GM12891 (cell line): ENCODE results near the gene ATP2B2.

ENCODE experiments used
- DNase-seq: peaks from one replicate; pipeline ENCODE4 v3.0.0; 2011; ENCODE audit warnings: low spot score; ENCODE audit not compliant: insufficient read length
- FAIRE-seq: peaks from 2 replicates; lab custom pipeline; 2011; peaks lifted over from hg19 to GRCh38; lab: Jason Lieb, UNC
- PAX5 ChIP-seq: IDR thresholded peaks from 2 replicates; pipeline ENCODE4 v1.6.1; 2011; ENCODE audit warnings: low read length, moderate library complexity, mild to moderate bottlenecking; ENCODE audit not compliant: insufficient read depth, severe bottlenecking
- POLR2A ChIP-seq: IDR thresholded peaks from 2 replicates; pipeline ENCODE4 v1.6.1; 2011; ENCODE audit warnings: low read depth, low read length, control low read depth
- POLR2AphosphoS5 ChIP-seq: IDR thresholded peaks from 2 replicates; pipeline ENCODE4 v1.6.1; 2011; ENCODE audit warnings: low read depth, low read length, control low read depth
- POU2F2 ChIP-seq: IDR thresholded peaks from 2 replicates; pipeline ENCODE4 v1.6.1; 2011; ENCODE audit warnings: low read depth, mild to moderate bottlenecking, control low read depth, low read length, moderate library complexity
- SPI1 ChIP-seq: IDR thresholded peaks from 2 replicates; pipeline ENCODE4 v1.6.1; 2011; ENCODE audit warnings: low read depth, low read length, control low read depth
- TAF1 ChIP-seq: IDR thresholded peaks from 2 replicates; pipeline ENCODE4 v1.6.1; 2011; ENCODE audit warnings: low read depth, low read length, control low read depth

ATP2B2 gene

DNA sequence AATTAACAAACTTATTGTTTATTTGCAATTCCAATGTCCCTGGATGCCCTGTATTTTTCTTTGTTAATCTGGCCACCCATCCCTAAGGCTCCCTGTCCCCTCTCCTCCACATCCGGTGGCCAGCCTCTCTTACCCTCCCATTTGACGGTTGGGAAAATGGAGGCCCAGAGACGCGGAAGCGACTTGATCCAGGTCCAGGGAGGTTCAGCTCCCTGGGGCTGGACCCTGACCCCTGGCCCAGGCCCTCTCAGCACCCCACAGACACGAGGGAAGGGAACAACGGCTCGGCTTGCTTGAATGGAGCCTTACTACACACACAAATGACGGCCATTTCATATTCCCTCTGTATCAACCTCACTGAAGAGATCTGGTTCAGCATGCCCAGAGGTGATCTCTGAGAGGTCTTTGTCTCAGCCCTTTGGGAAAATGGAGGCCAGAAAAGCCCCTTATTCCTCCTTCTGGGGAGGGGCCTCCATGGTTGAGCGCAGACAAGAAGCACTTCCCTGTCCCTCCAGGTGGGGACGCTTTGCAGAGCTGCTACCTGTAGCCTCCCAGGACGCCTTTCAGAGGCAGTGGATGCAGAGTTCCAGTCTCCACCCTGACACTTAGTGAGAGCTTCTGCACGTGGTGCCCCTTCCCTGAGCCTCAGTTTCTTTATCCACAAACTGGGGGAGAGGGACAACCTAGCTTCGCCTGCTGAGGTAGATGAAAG, 82.1 kb downstream of the ATP2B2 start:
- TF ChIP-seq POLR2AphosphoS5 (no peak), POLR2A (no peak), POU2F2 (no peak), PAX5 (no peak), SPI1 (no peak), TAF1 (no peak)
- no peak for FAIRE-seq
- no peak for DNase-seq

DNA sequence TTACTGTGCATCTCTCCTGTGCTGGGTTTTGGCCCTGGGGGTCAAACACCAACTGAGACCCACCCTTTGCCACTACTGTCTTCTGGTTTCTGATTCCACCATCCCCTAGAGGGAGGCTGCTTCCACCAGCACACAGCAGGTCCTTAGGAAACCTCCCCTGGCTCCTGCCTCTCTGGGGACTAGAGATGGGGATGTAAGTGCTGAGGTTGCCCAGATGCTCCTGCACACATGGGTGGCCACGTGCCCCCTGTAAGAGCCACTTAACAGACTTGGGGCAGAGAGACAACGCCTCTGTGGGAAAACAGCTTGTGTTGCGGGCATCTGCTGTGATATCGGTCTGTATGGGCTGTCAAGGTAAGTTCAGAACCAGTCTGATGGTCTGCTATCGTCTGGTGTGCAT, 83.4 kb downstream of the ATP2B2 start:
- DNase-seq (no peak), FAIRE-seq (no peak)
- TF ChIP-seq SPI1 (no peak), PAX5 (no peak), POLR2AphosphoS5 (no peak), TAF1 (no peak), POU2F2 (no peak), POLR2A (no peak)

DNA sequence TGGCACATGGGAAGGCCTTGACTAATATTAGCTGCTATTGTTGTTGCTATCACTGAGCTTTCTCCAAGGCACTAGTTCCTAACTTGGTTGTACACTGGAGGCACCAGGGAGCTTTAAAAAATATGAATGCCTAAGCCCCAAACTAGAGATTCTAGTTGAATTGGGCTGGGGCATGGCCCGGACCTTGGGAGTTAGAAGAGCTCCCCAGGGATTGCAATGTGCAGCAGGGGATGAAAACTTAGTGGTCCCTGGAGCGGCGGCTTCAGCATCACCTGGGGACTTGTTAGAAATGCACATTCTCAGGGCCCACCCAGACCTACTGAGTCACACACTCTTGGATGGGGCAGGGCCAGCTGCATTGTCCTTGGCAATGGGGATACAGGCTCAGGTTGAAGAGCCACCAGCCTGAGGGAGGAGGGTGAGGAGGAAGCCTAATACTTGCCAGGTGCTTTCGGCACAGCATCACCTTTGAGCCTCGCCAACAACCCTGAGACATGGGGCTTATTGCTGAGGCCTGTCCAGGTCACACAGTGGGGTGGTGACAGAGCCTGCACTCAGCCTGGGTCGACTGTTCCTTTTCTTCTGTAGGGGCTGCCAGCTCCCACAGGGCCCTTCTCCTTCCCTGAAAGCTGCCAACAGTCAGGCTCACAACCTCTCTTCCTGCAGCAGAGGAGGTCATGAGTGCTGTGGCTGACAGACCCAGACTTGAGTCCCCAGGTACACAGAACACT, 84.5 kb downstream of the ATP2B2 start:
- FAIRE-seq (no peak), DNase-seq (no peak)
- no peak for TF ChIP-seq SPI1
- no peak for TF ChIP-seq POLR2AphosphoS5
- TF ChIP-seq POU2F2 = no peak
- no peak for TF ChIP-seq PAX5
- no peak for TF ChIP-seq TAF1
- TF ChIP-seq POLR2A = no peak

DNA sequence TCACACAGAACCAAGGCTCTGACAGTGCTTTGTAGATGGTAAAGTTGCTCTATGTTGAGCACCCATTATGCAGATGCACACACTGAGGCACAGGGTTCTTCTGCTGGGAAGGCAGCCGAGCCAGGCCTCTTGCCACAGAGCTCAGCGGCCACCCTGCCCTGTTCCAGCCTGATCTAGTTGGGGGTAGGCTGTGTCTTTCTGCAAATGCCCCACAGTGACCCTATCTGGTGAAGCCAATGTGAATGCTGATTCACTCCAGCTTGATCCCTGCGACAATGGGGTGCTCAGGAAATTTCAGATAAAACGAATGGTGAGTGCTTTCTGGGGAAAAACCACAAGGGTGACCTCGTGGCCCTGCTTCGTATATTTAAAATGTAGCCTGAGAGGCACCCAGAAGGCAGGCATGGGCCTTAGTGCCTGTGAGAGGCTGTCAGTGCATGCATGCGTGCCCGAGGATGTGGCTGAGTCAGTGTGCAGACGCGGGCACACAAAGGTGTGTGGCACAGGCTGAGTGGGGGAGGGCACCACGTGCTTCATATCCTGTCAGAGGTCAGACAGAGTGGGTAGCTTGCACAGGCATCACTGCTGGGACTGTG, 85.7 kb downstream of the ATP2B2 start:
- TF ChIP-seq TAF1 = no peak
- no peak for TF ChIP-seq POLR2AphosphoS5
- TF ChIP-seq POU2F2 = no peak
- no peak for TF ChIP-seq PAX5
- TF ChIP-seq SPI1 = no peak
- no peak for TF ChIP-seq POLR2A
- FAIRE-seq = no peak
- DNase-seq = no peak

GRCh38 chr3:10417847-10418246, 87.5 kb downstream of the ATP2B2 start:
- FAIRE-seq (no peak), DNase-seq (no peak)
- no peak for TF ChIP-seq PAX5
- TF ChIP-seq POLR2AphosphoS5 = no peak
- TF ChIP-seq SPI1 = no peak
- TF ChIP-seq TAF1 = no peak

DNA sequence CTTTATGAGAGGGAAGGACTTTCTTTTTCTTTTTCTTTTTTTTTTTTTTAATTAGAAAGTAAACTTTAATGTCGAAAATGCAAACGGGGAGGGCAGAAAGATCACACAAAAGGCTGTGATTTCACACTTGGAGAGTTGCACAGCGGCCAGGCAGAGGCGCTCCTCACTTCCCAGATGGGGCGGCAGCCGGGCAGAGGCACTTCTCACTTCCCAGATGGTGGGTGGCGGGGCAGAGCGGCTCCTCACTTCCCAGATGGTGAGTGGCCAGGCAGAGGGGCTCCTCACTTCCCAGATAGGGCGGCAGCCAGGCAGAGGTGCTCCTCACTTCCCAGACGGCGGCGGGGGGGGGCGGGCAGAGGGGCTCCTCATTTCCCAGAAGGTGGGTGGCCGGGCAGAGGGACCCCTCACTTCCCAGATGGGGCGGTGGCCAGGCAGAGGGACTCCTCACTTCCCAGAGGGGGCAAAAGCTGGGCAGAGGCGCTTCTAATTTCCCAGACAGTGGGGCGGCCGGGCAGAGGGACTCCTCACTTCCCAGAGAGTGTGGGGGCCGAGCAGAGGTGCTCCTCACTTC, 88.6 kb downstream of the ATP2B2 start:
- no peak for FAIRE-seq
- TF ChIP-seq POLR2AphosphoS5 = no peak
- no peak for TF ChIP-seq TAF1
- TF ChIP-seq SPI1 = no peak
- no peak for TF ChIP-seq POLR2A
- no peak for TF ChIP-seq PAX5
- TF ChIP-seq POU2F2 = no peak
- DNase-seq = no peak

DNA sequence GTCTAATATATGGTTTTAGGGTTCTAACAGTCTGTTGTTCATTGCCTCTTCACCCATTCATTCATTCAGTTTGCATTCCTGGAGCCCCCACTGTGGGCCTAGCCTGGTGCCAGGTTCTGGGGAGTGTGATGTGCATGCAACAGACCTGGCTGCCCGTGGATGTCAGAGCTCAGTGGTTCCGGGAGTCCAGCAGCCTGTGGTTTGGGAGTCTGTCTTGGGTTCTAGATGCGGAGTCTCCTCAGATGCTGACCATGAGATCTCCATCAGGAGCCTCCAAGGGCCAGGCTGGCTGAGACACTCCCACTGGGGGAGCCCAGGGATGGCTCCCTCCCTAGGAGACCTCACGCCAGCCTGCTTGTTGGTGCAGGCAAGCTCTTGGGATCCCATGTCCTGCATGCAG, 92.3 kb downstream of the ATP2B2 start:
- DNase-seq (no peak), FAIRE-seq (no peak)
- TF ChIP-seq TAF1 (no peak), PAX5 (no peak), POLR2AphosphoS5 (no peak)

DNA sequence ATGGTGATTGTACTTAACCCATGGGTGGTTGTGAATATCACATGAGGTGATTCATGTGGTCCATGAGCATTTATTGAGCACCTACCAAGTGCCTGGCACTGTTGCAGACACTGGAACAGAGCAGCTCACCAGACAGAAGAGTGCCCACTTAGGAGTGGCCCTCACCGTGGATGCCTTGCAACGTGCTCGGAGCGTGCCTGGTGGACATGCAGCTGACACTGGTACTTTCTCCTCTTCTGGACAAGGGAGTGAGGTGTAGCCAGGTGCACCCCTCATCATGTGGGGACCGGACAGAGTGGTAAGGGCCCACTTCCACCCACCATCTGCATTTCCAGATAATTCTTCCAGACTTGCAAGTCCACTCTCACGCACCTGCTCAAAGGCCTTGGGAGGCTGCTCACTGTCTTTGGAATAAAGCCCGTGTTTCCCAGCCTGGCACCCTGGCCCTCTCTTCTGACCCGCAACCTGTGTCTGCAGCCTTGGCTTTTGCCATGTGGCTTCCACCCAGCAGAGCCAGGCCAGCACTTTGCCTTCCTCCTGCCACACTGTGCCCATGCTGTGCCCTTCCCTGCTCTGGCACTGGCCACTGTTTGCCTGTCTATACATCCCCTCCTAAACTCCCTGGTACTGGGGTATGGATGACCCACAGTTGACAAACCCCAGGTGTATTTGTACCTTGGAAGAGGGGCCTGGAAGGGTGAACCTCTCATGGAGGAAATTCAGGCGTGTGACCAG, 93.6 kb downstream of the ATP2B2 start:
- TF ChIP-seq TAF1 (no peak), PAX5 (no peak), POU2F2 (no peak), POLR2AphosphoS5 (no peak), POLR2A (no peak)
- FAIRE-seq = no peak

More for the DNA sequence above, 93.6 kb downstream of the ATP2B2 start:
- DNase-seq = no peak
